Erythroblast (primary cell): Measurements from ENCODE around the gene C2orf68.

Source experiments
- GATA1 ChIP-seq: IDR thresholded peaks from 2 replicates; pipeline ENCODE4 v1.6.1; 2011; ENCODE audit warnings: low read depth, mild to moderate bottlenecking, control low read depth, low read length, moderate library complexity
- POLR2A ChIP-seq: IDR thresholded peaks from 2 replicates; pipeline ENCODE4 v1.6.1; 2011; ENCODE audit warnings: mild to moderate bottlenecking, low read length

DNA sequence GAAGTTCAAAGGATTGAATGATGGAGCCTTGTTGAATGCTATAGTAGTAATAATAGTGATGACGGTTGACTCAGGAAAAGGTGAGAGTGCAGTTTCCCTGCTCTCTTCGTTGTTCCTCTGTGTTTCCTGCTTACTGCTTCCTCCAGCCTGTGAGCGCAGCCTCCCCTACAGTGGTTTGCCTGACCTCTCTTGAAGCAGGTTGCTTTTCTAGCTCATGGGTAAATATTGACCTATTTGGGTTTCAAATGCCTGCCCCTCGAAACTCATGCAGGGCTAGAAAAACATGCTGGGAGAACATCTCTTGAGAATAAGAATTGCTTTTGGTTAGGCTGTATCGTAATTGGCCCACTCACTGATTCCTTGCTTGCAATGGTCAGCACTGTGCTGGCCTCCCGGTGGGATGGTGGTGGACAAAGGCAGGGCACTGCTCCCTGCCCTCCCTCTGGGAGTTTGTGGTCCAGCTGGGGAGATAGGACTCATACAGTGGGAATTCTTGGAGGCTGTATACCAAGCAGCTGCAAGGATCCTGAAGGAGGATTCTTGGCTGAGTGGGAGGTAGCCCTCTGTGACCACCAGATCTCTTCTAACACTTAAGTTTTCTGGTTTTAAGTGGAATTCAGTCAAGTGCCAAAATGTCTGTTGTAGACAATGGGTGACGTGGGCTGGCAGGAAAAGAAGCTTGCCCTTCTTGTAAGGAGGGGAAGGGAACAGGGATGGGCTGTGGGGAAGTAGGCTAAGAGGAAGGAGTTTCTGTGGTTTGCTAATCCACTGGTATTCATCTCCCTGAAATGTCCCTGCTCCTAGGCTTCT is 21.7 kb downstream of the C2orf68 start:
- TF ChIP-seq POLR2A (no peak), GATA1 (no peak)
